Panc1 (cell line): Measurements from ENCODE around the gene ANKEF1. TPM values are rescaled to one million over a fixed set of nuclear protein-coding genes. Genes with fewer than 3 reads are reported as not detected.
A peak's percentile ranks its signal among the peaks of the same experiment; 100 is the strongest.

Experiments used
- ATAC-seq: fragments of 200-7000 bp; cut with Tn5 transposase; 2 replicates; pipeline ENCODE4 v1.9.1; 2020; ENCODE audit warnings: mild to moderate bottlenecking, moderate library complexity
- BruUV-seq: library from RNA; stranded (reverse); fragments of 400-500 nt; replicated peaks from 2 replicates; lab custom pipeline; 2021; lab: Mats Ljungman, UMichigan
- CTCF ChIA-PET: fragments of 300-600 bp; sonication (Branson Sonifier 250); formaldehyde crosslinking; loops from one replicate; lab custom pipeline; 2022; ENCODE audit warnings: antibody characterized with exemption; lab: Charles Lee
- POLR2A ChIA-PET: fragments of 300-600 bp; sonication (Branson Sonifier 250); formaldehyde crosslinking; loops from one replicate; lab custom pipeline; 2022; ENCODE audit warnings: antibody characterized with exemption; lab: Charles Lee
- DNase-seq: peaks from one replicate; pipeline ENCODE4 v3.0.0-alpha.2; 2010; ENCODE audit warnings: low read depth, low spot score
- H3K27ac ChIP-seq: 2 replicates; pipeline ENCODE4 v1.5.1; 2011; ENCODE audit warnings: mild to moderate bottlenecking, low read length, inconsistent platforms
- H3K27me3 ChIP-seq: fragments of 200-500 bp; sonication (Bioruptor generic); 2 replicates; pipeline ENCODE4 v1.6.0; 2014; ENCODE audit warnings: low read length, inconsistent platforms; ENCODE audit not compliant: control insufficient read depth, insufficient read depth
- H3K36me3 ChIP-seq: fragments of 200-500 bp; sonication (Bioruptor generic); 2 replicates; pipeline ENCODE4 v1.5.1; 2014; ENCODE audit warnings: inconsistent platforms, mild to moderate bottlenecking, low read length, moderate library complexity; ENCODE audit not compliant: control insufficient read depth, insufficient read depth
- H3K4me1 ChIP-seq: 2 replicates; pipeline ENCODE4 v1.5.1; 2011; ENCODE audit warnings: inconsistent platforms, mild to moderate bottlenecking, low read length, moderate library complexity; ENCODE audit not compliant: control insufficient read depth, insufficient read depth
- H3K4me3 ChIP-seq, 2 experiments: 2 replicates each; pipeline ENCODE4 v1.5.1; 2011 to 2012; ENCODE audit warnings: low read depth in 2 of 2, low read length in 2 of 2, mild to moderate bottlenecking in 2 of 2, inconsistent platforms in 1 of 2, moderate library complexity in 1 of 2
- H3K9me3 ChIP-seq: fragments of 200-500 bp; sonication (Bioruptor generic); 2 replicates; pipeline ENCODE4 v1.5.1; 2014; ENCODE audit warnings: low read depth, mild to moderate bottlenecking, inconsistent platforms, low read length, moderate library complexity; ENCODE audit not compliant: control insufficient read depth, insufficient read depth
- CTCF ChIP-seq: fragments of 450-650 bp; IDR thresholded peaks from 2 replicates; pipeline ENCODE4 v1.5.1; 2017; ENCODE audit warnings: mild to moderate bottlenecking
- POLR2AphosphoS5 ChIP-seq: IDR thresholded peaks from 2 replicates; pipeline ENCODE4 v1.6.1; 2012; ENCODE audit warnings: mild to moderate bottlenecking, low read depth, low read length, moderate library complexity
- REST ChIP-seq, 2 experiments: IDR thresholded peaks; 2 replicates each; pipeline ENCODE4 v1.6.1; 2011 to 2012; ENCODE audit warnings: low read depth in 2 of 2, control low read depth in 1 of 2, low read length in 1 of 2, mild to moderate bottlenecking in 1 of 2, moderate library complexity in 1 of 2; ENCODE audit not compliant: insufficient read depth in 1 of 2
- SIN3A ChIP-seq: IDR thresholded peaks from 2 replicates; pipeline ENCODE4 v1.6.1; 2012; ENCODE audit warnings: low read depth, mild to moderate bottlenecking, low read length, moderate library complexity, borderline replicate concordance; ENCODE audit not compliant: insufficient read depth
- TCF7L2 ChIP-seq: IDR thresholded peaks from 2 replicates; pipeline ENCODE4 v1.6.1; 2011; ENCODE audit warnings: mild to moderate bottlenecking, low read depth, low read length, inconsistent platforms
- in situ Hi-C: cut with HindIII; loops from 2 replicates; pipeline ENCODE4 v1.10.0; 2016; ENCODE audit warnings: low sequenced_read_pairs, low pct_unique_long_range_greater_than_20kb
- intact Hi-C: fragments of 100-400 bp; cut with micrococcal nuclease; formaldehyde crosslinking; loops from one replicate; pipeline ENCODE4 v1.10.0; 2022; ENCODE audit not compliant: unreplicated experiment
- total RNA-seq: library from RNA; stranded (reverse); gene quantifications from one replicate; pipeline ENCODE4 v1.2.1, GENCODE V29; 2021; ENCODE audit not compliant: unreplicated experiment

Gene ANKEF1
- total RNA-seq, 1 experiment from 2014 or later, result 6.3 TPM

GRCh38 chr20:10094566-10095173 is 59.9 kb downstream of the ANKEF1 start:
- Histone ChIP-seq H3K4me3 (no peak overlapping the region), H3K9me3 (no peaks in the 10 kb centered on the region), H3K27me3 (no peaks in the 10 kb centered on the region), H3K36me3 (no peaks in the 10 kb centered on the region), H3K4me1 (peaks cover 4% of the 10 kb centered on the region; the same call in 1 of the 2 replicates), H3K27ac (no peak overlapping the region)
- BruUV-seq, result no TSS peak
- ChIA-PET CTCF (no interaction called here), POLR2A (no interaction called here)
- in situ Hi-C loops, result no loop called here
- no peak for ATAC-seq
- intact Hi-C loops, result no loop called here
- TF ChIP-seq SIN3A (no peak), CTCF (peak; percentile 20; the same call in 1 of the 2 replicates), TCF7L2 (no peak), POLR2AphosphoS5 (no peak), REST (IDR thresholded peaks at IDR 0.05; ENCODE audit: insufficient read depth in 1 of 2, low read depth in 2 of 2, low read length in 1 of 2) (no peak)
- no peak for DNase-seq

GRCh38 chr20:10096790-10097189 is 62.0 kb downstream of the ANKEF1 start:
- peaks cover 4% of the 10 kb centered on the region; the same call in 1 of the 2 replicates for H3K4me1 ChIP-seq
- H3K27ac ChIP-seq, result no peak overlapping the region
- no peaks in the 10 kb centered on the region for H3K9me3 ChIP-seq
- H3K4me3 ChIP-seq, result no peak overlapping the region
- intact Hi-C loops (no loop called here), in situ Hi-C loops (no loop called here)
- no peaks in the 10 kb centered on the region for H3K27me3 ChIP-seq
- no peak for DNase-seq
- TF ChIP-seq POLR2AphosphoS5, result no peak
- TF ChIP-seq REST (IDR thresholded peaks at IDR 0.05; ENCODE audit: insufficient read depth in 1 of 2, low read depth in 2 of 2, low read length in 1 of 2), result no peak
- no peak for TF ChIP-seq CTCF
- no peak for TF ChIP-seq SIN3A
- TF ChIP-seq TCF7L2, result no peak
- no peaks in the 10 kb centered on the region for H3K36me3 ChIP-seq
- POLR2A ChIA-PET, result no interaction called here
- CTCF ChIA-PET, result no interaction called here
- ATAC-seq, result no peak
- no TSS peak for BruUV-seq
